Astrocyte (in vitro differentiated cells and primary cell): ENCODE data around the gene ADAMTSL2. TPM values are rescaled to one million over a fixed set of nuclear protein-coding genes. Genes with fewer than 3 reads are reported as not detected.

ENCODE experiments used
- DNase-seq: peaks from one replicate; pipeline ENCODE4 v3.0.0-alpha.2; 2010; ENCODE audit warnings: low read depth
- FAIRE-seq: peaks from 2 replicates; lab custom pipeline; 2011; peaks lifted over from hg19 to GRCh38; lab: Jason Lieb, UNC
- H2AFZ ChIP-seq: 2 replicates; pipeline ENCODE4 v1.6.0; 2012; ENCODE audit warnings: low read depth, low read length, inconsistent platforms
- H3K27ac ChIP-seq: 2 replicates; pipeline ENCODE4 v1.5.1; 2011; ENCODE audit warnings: low read depth, low read length, inconsistent platforms
- H3K27me3 ChIP-seq: 2 replicates; pipeline ENCODE4 v1.6.0; 2011; ENCODE audit warnings: low read length, inconsistent platforms; ENCODE audit not compliant: insufficient read depth
- H3K36me3 ChIP-seq: 2 replicates; pipeline ENCODE4 v1.5.1; 2011; ENCODE audit warnings: low read length, inconsistent platforms; ENCODE audit not compliant: insufficient read depth
- H3K4me1 ChIP-seq: 2 replicates; pipeline ENCODE4 v1.5.1; 2011; ENCODE audit warnings: low read length, inconsistent platforms; ENCODE audit not compliant: insufficient read depth
- H3K4me2 ChIP-seq: 2 replicates; pipeline ENCODE4 v1.6.0; 2012; ENCODE audit warnings: low read length, inconsistent platforms
- H3K4me3 ChIP-seq: 2 replicates; pipeline ENCODE4 v1.5.1; 2011; ENCODE audit warnings: low read depth, mild to moderate bottlenecking, low read length, inconsistent platforms; ENCODE audit not compliant: insufficient read depth
- H3K79me2 ChIP-seq: 2 replicates; pipeline ENCODE4 v1.6.0; 2012; ENCODE audit warnings: mild to moderate bottlenecking, low read length, inconsistent platforms; ENCODE audit not compliant: insufficient read depth
- H3K9ac ChIP-seq: 2 replicates; pipeline ENCODE4 v1.6.0; 2012; ENCODE audit warnings: mild to moderate bottlenecking, low read length, inconsistent platforms
- H3K9me3 ChIP-seq: 2 replicates; pipeline ENCODE4 v1.5.1; 2012; ENCODE audit warnings: low read depth, mild to moderate bottlenecking, low read length, inconsistent platforms; ENCODE audit not compliant: insufficient read depth
- H4K20me1 ChIP-seq: 2 replicates; pipeline ENCODE4 v1.6.0; 2012; ENCODE audit warnings: low read length, inconsistent platforms; ENCODE audit not compliant: insufficient read depth
- H3K27ac Mint-ChIP-seq: one replicate; pipeline ENCODE4 v1.8.0; 2021; ENCODE audit warnings: mild to moderate bottlenecking, mixed read lengths; ENCODE audit not compliant: unreplicated experiment
- H3K27me3 Mint-ChIP-seq: one replicate; pipeline ENCODE4 v1.8.0; 2021; ENCODE audit warnings: low read depth, mixed read lengths; ENCODE audit not compliant: unreplicated experiment
- H3K36me3 Mint-ChIP-seq: one replicate; pipeline ENCODE4 v1.8.0; 2021; ENCODE audit warnings: low read depth, mixed read lengths; ENCODE audit not compliant: unreplicated experiment
- H3K4me1 Mint-ChIP-seq: one replicate; pipeline ENCODE4 v1.8.0; 2021; ENCODE audit warnings: low read depth, mixed read lengths; ENCODE audit not compliant: unreplicated experiment
- H3K4me3 Mint-ChIP-seq: one replicate; pipeline ENCODE4 v1.8.0; 2021; ENCODE audit warnings: mild to moderate bottlenecking, moderate library complexity, mixed read lengths; ENCODE audit not compliant: unreplicated experiment
- H3K9me3 Mint-ChIP-seq: one replicate; pipeline ENCODE4 v1.8.0; 2021; ENCODE audit warnings: mild to moderate bottlenecking, mixed read lengths; ENCODE audit not compliant: unreplicated experiment
- EZH2 ChIP-seq: IDR thresholded peaks from 2 replicates; pipeline ENCODE4 v1.6.1; 2012; ENCODE audit warnings: mild to moderate bottlenecking, low read length, inconsistent platforms; ENCODE audit not compliant: insufficient read depth
- total RNA-seq: library from RNA; stranded (reverse); gene quantifications from 2 replicates; pipeline ENCODE4 v1.2.1, GENCODE V29; 2021
- TF ChIP-seq, protein P1 (sequence below): IDR thresholded peaks from 2 replicates; pipeline ENCODE4 v1.5.1; 2011; ENCODE audit warnings: low read depth, mild to moderate bottlenecking, inconsistent platforms, low read length, moderate library complexity; ENCODE audit not compliant: insufficient read depth

ADAMTSL2 gene
- total RNA-seq, 1 donor from 2014 or later = 0.52 TPM

DNA sequence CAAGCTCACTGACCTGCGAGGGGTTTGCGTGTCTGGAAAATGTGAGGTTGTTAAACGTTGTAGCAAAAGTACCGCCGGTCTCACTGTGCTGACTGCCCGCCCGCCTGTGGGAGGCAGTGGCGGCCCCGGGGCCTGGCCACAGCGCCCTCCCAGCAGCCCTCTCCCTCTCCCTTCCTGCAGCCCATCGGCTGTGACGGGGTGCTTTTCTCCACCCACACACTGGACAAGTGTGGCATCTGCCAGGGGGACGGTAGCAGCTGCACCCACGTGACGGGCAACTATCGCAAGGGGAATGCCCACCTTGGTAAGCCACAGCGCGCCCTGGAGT, 6.2 kb downstream of the ADAMTSL2 start:
- H3K27ac Mint-ChIP-seq = no peak overlapping the region
- Histone ChIP-seq H3K4me2 (no peak overlapping the region), H2AFZ (no peak overlapping the region), H3K36me3 (no peaks in the 10 kb centered on the region), H3K9ac (no peak overlapping the region), H3K9me3 (no peaks in the 10 kb centered on the region), H3K27me3 (no peaks in the 10 kb centered on the region), H3K4me3 (no peak overlapping the region), H3K79me2 (no peaks in the 10 kb centered on the region), H3K4me1 (peaks cover 2% of the 10 kb centered on the region), H3K27ac (no peak overlapping the region), H4K20me1 (no peaks in the 10 kb centered on the region)
- no peak for TF ChIP-seq EZH2
- TF ChIP-seq, protein P1, sequence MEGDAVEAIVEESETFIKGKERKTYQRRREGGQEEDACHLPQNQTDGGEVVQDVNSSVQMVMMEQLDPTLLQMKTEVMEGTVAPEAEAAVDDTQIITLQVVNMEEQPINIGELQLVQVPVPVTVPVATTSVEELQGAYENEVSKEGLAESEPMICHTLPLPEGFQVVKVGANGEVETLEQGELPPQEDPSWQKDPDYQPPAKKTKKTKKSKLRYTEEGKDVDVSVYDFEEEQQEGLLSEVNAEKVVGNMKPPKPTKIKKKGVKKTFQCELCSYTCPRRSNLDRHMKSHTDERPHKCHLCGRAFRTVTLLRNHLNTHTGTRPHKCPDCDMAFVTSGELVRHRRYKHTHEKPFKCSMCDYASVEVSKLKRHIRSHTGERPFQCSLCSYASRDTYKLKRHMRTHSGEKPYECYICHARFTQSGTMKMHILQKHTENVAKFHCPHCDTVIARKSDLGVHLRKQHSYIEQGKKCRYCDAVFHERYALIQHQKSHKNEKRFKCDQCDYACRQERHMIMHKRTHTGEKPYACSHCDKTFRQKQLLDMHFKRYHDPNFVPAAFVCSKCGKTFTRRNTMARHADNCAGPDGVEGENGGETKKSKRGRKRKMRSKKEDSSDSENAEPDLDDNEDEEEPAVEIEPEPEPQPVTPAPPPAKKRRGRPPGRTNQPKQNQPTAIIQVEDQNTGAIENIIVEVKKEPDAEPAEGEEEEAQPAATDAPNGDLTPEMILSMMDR = no peak
- FAIRE-seq = no peak
- H3K36me3 Mint-ChIP-seq = peaks cover 2% of the 10 kb centered on the region
- peaks cover 50% of the 10 kb centered on the region for H3K27me3 Mint-ChIP-seq
- peaks cover 1% of the 10 kb centered on the region for H3K9me3 Mint-ChIP-seq
- H3K4me1 Mint-ChIP-seq = no peaks in the 10 kb centered on the region
- DNase-seq = no peak
- H3K4me3 Mint-ChIP-seq = no peak overlapping the region

GRCh38 chr9:133542002-133542401, 7.5 kb downstream of the ADAMTSL2 start:
- TF ChIP-seq, protein P1 = no peak
- TF ChIP-seq EZH2 = no peak
- DNase-seq (no peak), FAIRE-seq (no peak)
- Mint-ChIP-seq H3K27me3 (peaks cover 41% of the 10 kb centered on the region), H3K36me3 (peaks cover 2% of the 10 kb centered on the region), H3K4me1 (no peaks in the 10 kb centered on the region), H3K9me3 (peaks cover 1% of the 10 kb centered on the region), H3K4me3 (no peak overlapping the region), H3K27ac (no peak overlapping the region)
- Histone ChIP-seq H3K79me2 (no peaks in the 10 kb centered on the region), H3K36me3 (no peaks in the 10 kb centered on the region), H3K4me3 (no peak overlapping the region), H4K20me1 (no peaks in the 10 kb centered on the region), H3K9me3 (no peaks in the 10 kb centered on the region), H3K4me1 (peaks cover 2% of the 10 kb centered on the region), H3K9ac (no peak overlapping the region), H3K27me3 (no peaks in the 10 kb centered on the region), H3K27ac (no peak overlapping the region), H2AFZ (no peak overlapping the region), H3K4me2 (no peak overlapping the region)

- no peaks in the 10 kb centered on the region for H4K20me1 ChIP-seq
- H3K79me2 ChIP-seq = no peaks in the 10 kb centered on the region
- H3K36me3 Mint-ChIP-seq = peaks cover 2% of the 10 kb centered on the region
- no peak overlapping the region for H3K4me3 ChIP-seq
- no peak overlapping the region for H3K27ac ChIP-seq
- peaks cover 2% of the 10 kb centered on the region for H3K4me1 ChIP-seq
- H3K9me3 Mint-ChIP-seq = peaks cover 1% of the 10 kb centered on the region
- H3K27me3 Mint-ChIP-seq = peaks cover 48% of the 10 kb centered on the region
- no peak overlapping the region for H3K4me3 Mint-ChIP-seq
- no peak overlapping the region for H3K27ac Mint-ChIP-seq
- H3K4me2 ChIP-seq = no peak overlapping the region
- TF ChIP-seq, protein P1 = no peak
- no peak for TF ChIP-seq EZH2
- no peak overlapping the region for H2AFZ ChIP-seq
- FAIRE-seq (no peak), DNase-seq (no peak)
- H3K27me3 ChIP-seq = no peaks in the 10 kb centered on the region
- no peaks in the 10 kb centered on the region for H3K4me1 Mint-ChIP-seq
- no peaks in the 10 kb centered on the region for H3K36me3 ChIP-seq
- H3K9ac ChIP-seq = no peak overlapping the region
- H3K9me3 ChIP-seq = no peaks in the 10 kb centered on the region
Measured at GRCh38 chr9:133543772-133544467, 9.4 kb downstream of the ADAMTSL2 start.
